GM18867 (cell line): ENCODE results near the gene MTHFS.

Experiments
- ATAC-seq: cut with Tn5 transposase; IDR thresholded peaks from one replicate; pipeline ENCODE4 v1.9.1; 2021; ENCODE audit warnings: mild to moderate bottlenecking, moderate library complexity; ENCODE audit not compliant: unreplicated experiment

The MTHFS gene

GRCh38 chr15:79824136-79824701, 72.6 kb downstream of the MTHFS start:
- ATAC-seq: no peak

- ATAC-seq: no peak
These were observed 76.0 kb downstream of the MTHFS start for GRCh38 chr15:79820820-79821219.

- ATAC-seq: no peak
These were observed 76.6 kb downstream of the MTHFS start for GRCh38 chr15:79820176-79820575.

GRCh38 chr15:79816571-79816970, 80.2 kb downstream of the MTHFS start:
- no peak for ATAC-seq

- no peak for ATAC-seq
These were observed 81.3 kb downstream of the MTHFS start for GRCh38 chr15:79815468-79815867.

- ATAC-seq: no peak
These were observed 84.3 kb downstream of the MTHFS start for GRCh38 chr15:79812541-79812940.

- ATAC-seq: no peak
These were observed 85.1 kb downstream of the MTHFS start for GRCh38 chr15:79811406-79812405.

- no peak for ATAC-seq
These were observed 92.0 kb downstream of the MTHFS start for GRCh38 chr15:79804838-79805237.

- ATAC-seq: no peak
These were observed 98.5 kb downstream of the MTHFS start for GRCh38 chr15:79798311-79798710.
